Esophagus muscularis mucosa (tissue), 4 donors: ENCODE measurements around the gene TGM3. TPM values are rescaled to one million over a fixed set of nuclear protein-coding genes. Genes with fewer than 3 reads are reported as not detected.

ENCODE experiments used
- DNase-seq: peaks from one replicate; pipeline ENCODE4 v3.0.0-alpha.2; 2017; ENCODE audit errors: extremely low spot score
- H3K27ac ChIP-seq, 4 donors: fragments of 200-600 bp; sonication (generic); replicated peaks in 1 of 4; 1 replicate in 3 of 4; 2 replicates in 1 of 4; pipeline ENCODE4 v1.5.1; 2016 to 2019; ENCODE audit warnings: mild to moderate bottlenecking in 1 of 4
- H3K27me3 ChIP-seq, 4 donors: fragments of 200-600 bp; sonication (generic); one replicate each; pipeline versions ENCODE4 v1.5.1 to v1.6.0; 2016 to 2019
- H3K36me3 ChIP-seq, 4 donors: fragments of 200-600 bp; sonication (generic); one replicate each; pipeline ENCODE4 v1.5.1; 2016 to 2019
- H3K4me1 ChIP-seq, 4 donors: fragments of 200-600 bp; sonication (generic); one replicate each; pipeline ENCODE4 v1.5.1; 2016 to 2019
- H3K4me3 ChIP-seq, 4 donors: fragments of 200-600 bp; sonication (generic); 1 replicate in 2 of 4; 2 replicates in 2 of 4; pipeline ENCODE4 v1.5.1; 2016 to 2019; ENCODE audit warnings: mild to moderate bottlenecking in 4 of 4, moderate library complexity in 1 of 4
- H3K9me3 ChIP-seq, 4 donors: fragments of 200-600 bp; sonication (generic); 1 replicate in 3 of 4; 2 replicates in 1 of 4; pipeline ENCODE4 v1.5.1; 2016 to 2019
- CTCF ChIP-seq, 3 experiments: fragments of 200-600 bp in 2 of 3; fragments of 450-650 bp in 1 of 3; sonication (generic) in 2 of 3; IDR thresholded peaks; one replicate each; pipeline ENCODE4 v1.5.1; 2017 to 2019; ENCODE audit warnings: antibody characterized with exemption in 3 of 3, mild to moderate bottlenecking in 2 of 3, moderate library complexity in 1 of 3
- EP300 ChIP-seq: sonication (generic); formaldehyde crosslinking; IDR thresholded peaks from one replicate; pipeline ENCODE4 v1.6.1; 2017; ENCODE audit warnings: antibody characterized with exemption
- POLR2A ChIP-seq: fragments of 450-650 bp; IDR thresholded peaks from one replicate; pipeline ENCODE4 v1.6.1; 2017; ENCODE audit warnings: antibody characterized with exemption, moderate library complexity, mild to moderate bottlenecking, low read depth
- POLR2AphosphoS5 ChIP-seq, 2 donors: sonication (generic); formaldehyde crosslinking; IDR thresholded peaks; one replicate each; pipeline ENCODE4 v1.6.1; 2017; ENCODE audit warnings: antibody characterized with exemption in 2 of 2
- WGBS: methylation state at CpG from one replicate; pipeline ENCODE4 v1.1.5; 2018; 5-methylcytosine and 5-hydroxymethylcytosine counted together
- intact Hi-C: fragments of 100-400 bp; cut with DNase I; formaldehyde crosslinking; loops from one replicate; pipeline ENCODE4 v1.15.1; 2023
- total RNA-seq, 4 donors: library from RNA; depleted of rRNA; stranded (reverse); fragments of >200 nt; gene quantifications; one replicate each; pipeline versions ENCODE4 v1.1.0 to v1.2.1, GENCODE V29; 2016

TGM3 gene
- total RNA-seq, 4 donors from 2014 or later = 0.83 TPM; not detected in 3

DNA sequence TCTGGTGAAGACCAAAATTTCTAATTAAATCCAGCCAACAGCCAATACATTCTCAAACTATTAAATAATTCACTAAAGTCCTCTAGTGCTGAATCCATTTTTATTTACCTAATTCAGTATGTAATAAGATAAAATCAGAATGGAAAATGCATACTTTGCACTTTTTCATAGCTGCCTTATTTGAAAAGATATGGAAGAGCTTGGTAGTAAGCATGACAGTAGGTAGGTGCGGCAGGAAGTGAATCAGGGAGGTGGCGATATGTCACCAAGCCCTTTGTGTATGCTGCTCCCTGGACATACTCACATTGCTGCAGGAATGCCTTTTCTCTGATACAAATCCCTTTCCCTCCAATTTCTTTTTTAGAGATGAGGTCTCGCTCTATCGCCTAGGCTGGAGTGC lies 10.2 kb upstream of the TGM3 start:
- no peak overlapping the region for H3K4me3 ChIP-seq
- H3K9me3 ChIP-seq = peaks cover 0 to 3% (median 2%) of the 10 kb centered on the region in 4 donors
- intact Hi-C loops = no loop called here
- no peaks in the 10 kb centered on the region for H3K36me3 ChIP-seq
- H3K27me3 ChIP-seq = peaks cover 0 to 6% (median 0%) of the 10 kb centered on the region in 4 donors
- no peak for DNase-seq
- 93% methylated on average over 4 of the region's 4 CpGs for WGBS
- no peak overlapping the region for H3K27ac ChIP-seq
- no peak for TF ChIP-seq CTCF (IDR thresholded peaks at IDR 0.05)
- no peak for TF ChIP-seq POLR2A
- no peak for TF ChIP-seq EP300
- TF ChIP-seq POLR2AphosphoS5 (IDR thresholded peaks at IDR 0.05) = no peak
- peaks cover 0 to 3% (median 0%) of the 10 kb centered on the region in 4 donors for H3K4me1 ChIP-seq

GRCh38 chr20:2287504-2287903 lies 8.3 kb upstream of the TGM3 start:
- H3K27me3 ChIP-seq = peaks cover 0 to 7% (median 0%) of the 10 kb centered on the region in 4 donors
- no peak overlapping the region for H3K4me3 ChIP-seq
- H3K4me1 ChIP-seq = peaks cover 0 to 3% (median 0%) of the 10 kb centered on the region in 4 donors
- H3K9me3 ChIP-seq = no peaks in the 10 kb centered on the region
- no peak for DNase-seq
- intact Hi-C loops = no loop called here
- no peak for TF ChIP-seq EP300
- no peak for TF ChIP-seq POLR2AphosphoS5 (IDR thresholded peaks at IDR 0.05)
- TF ChIP-seq CTCF (IDR thresholded peaks at IDR 0.05) = no peak
- TF ChIP-seq POLR2A = no peak
- H3K27ac ChIP-seq = no peak overlapping the region
- H3K36me3 ChIP-seq = no peaks in the 10 kb centered on the region
- 85% methylated on average over 3 of the region's 3 CpGs for WGBS

DNA sequence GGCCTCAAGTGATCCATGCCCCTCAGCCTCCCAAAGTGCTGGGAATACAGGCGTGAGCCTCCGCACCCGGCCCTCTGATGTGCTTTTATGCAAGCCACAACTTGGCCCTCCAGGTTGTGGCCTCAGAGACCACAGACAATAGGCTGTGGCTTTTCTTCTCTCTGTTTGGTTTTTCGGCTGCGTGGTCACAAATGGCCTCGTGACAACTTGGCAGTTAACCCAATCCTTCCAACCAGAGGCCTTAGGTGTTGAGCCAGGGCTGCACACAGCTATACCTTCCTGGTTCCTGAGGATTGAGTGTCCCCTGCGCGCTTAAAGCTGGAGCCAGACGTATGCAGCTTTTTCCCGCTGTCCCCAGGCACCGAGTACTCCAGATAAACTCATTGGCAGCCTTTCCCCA lies 6.3 kb upstream of the TGM3 start:
- Histone ChIP-seq H3K9me3 (no peaks in the 10 kb centered on the region), H3K27me3 (peaks cover 0 to 7% (median 0%) of the 10 kb centered on the region in 4 donors), H3K27ac (no peak overlapping the region), H3K36me3 (no peaks in the 10 kb centered on the region), H3K4me3 (no peak overlapping the region), H3K4me1 (peaks cover 0 to 3% (median 0%) of the 10 kb centered on the region in 4 donors)
- TF ChIP-seq POLR2AphosphoS5 (IDR thresholded peaks at IDR 0.05) (no peak), POLR2A (no peak), EP300 (no peak), CTCF (IDR thresholded peaks at IDR 0.05) (no peak)
- WGBS = 16% methylated on average over 8 of the region's 11 CpGs
- intact Hi-C loops = no loop called here
- no peak for DNase-seq

DNA sequence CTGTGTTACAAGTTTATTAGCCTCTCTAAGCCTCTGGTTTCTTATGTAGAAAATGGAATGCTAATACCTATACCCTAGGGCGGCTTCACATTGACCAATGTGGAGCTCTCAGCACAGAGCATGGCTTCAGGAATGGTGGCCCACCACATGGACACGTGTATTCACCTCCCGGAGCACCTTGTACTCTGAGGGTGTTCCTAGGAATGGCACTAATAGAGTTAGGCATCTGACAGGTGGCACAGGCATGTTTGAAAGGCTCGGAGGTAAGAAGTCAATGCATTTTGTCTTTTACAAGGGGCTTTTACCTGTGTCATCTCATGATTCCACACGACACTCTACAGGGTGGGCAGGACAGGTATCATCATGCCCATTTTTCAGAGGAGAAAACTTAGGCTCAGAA lies 5.3 kb upstream of the TGM3 start:
- no peak overlapping the region for H3K27ac ChIP-seq
- H3K36me3 ChIP-seq = no peaks in the 10 kb centered on the region
- H3K27me3 ChIP-seq = peaks cover 0 to 7% (median 0%) of the 10 kb centered on the region in 4 donors
- no peak for TF ChIP-seq EP300
- no peak for TF ChIP-seq POLR2AphosphoS5 (IDR thresholded peaks at IDR 0.05)
- TF ChIP-seq POLR2A = no peak
- TF ChIP-seq CTCF (IDR thresholded peaks at IDR 0.05) = no peak
- no peak overlapping the region for H3K4me3 ChIP-seq
- 90% methylated on average over 5 of the region's 5 CpGs for WGBS
- peaks cover 0 to 3% (median 0%) of the 10 kb centered on the region in 4 donors for H3K4me1 ChIP-seq
- DNase-seq = no peak
- intact Hi-C loops = no loop called here
- no peaks in the 10 kb centered on the region for H3K9me3 ChIP-seq
